HG03095 (cell line): Measurements from ENCODE around the gene IL1RAP.

Experiments
- ATAC-seq: cut with Tn5 transposase; IDR thresholded peaks from one replicate; pipeline ENCODE4 v1.9.1; 2021; ENCODE audit warnings: moderate library complexity; ENCODE audit not compliant: unreplicated experiment

IL1RAP gene

GRCh38 chr3:190607021-190607420, 93.1 kb downstream of the IL1RAP start:
- ATAC-seq: no peak

DNA sequence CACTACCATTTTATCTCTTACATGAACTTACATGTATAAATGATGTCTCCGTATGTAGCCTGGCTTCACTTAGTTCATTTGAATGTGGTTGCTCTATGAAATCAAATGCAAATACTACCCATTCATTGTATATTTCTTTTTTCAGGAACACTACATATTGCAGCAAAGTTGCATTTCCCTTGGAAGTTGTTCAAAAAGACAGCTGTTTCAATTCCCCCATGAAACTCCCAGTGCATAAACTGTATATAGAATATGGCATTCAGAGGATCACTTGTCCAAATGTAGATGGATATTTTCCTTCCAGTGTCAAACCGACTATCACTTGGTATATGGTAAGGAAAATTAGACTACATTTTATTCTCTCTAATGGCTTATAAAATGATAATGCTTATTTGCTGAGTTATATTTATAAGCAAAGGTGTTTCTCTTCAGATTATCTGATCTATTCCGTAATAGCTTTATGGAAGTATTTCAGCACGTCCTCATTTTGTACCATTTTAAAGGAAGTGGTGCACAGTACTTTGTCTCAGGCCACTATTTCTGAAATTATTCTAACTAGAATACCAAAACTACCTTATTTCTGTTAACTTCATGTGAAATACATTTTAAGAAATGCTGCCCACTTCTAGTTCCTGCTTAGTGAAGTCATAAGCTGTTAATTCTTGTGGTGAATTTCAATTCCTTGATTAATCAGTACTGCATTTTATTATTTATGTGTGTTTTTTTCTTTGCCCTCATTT, 95.1 kb downstream of the IL1RAP start:
- ATAC-seq: no peak

GRCh38 chr3:190614226-190615059, 100.6 kb downstream of the IL1RAP start:
- ATAC-seq: no peak

- ATAC-seq: no peak
These were observed 101.1 kb downstream of the IL1RAP start for GRCh38 chr3:190615060-190615384.

GRCh38 chr3:190615607-190616006, 101.7 kb downstream of the IL1RAP start:
- no peak for ATAC-seq

DNA sequence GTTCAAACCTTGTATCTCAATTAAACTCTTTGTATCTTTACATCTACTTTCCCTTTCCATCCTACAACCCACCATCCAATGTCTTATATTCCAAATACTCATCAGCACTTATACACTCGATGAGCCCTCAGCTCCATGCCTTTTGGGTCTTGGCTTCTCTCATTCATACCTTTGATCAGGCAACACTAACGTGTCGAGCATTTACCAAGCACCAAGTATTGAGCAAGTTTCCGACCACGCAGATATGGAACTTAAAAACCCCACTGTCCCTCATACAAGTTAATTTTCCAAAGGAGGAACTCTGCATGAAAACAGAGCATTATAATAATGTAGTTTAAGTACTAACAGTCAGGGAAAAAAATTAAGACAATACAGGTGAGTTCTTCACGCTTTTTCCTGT, 102.8 kb downstream of the IL1RAP start:
- no peak for ATAC-seq

DNA sequence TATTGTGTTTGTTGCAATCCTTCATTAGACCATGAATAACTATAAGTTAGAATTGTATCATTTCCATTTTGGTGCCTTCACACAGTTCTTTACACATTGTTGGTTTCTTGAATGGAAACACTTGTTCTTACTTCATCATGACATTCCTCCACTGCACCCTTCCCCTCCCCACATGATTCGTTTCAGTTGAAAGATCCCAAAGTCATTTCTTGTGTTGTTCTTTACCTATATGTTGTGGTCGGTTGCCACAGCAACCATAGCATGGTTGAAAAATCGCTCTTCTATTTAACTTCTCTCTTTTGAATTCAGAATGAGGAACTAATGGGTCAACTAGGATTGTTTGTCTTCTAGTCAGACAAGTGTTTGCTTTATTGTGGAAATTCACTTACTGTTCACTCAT, 103.3 kb downstream of the IL1RAP start:
- ATAC-seq: peak; percentile 71

GRCh38 chr3:190618330-190619030, 104.6 kb downstream of the IL1RAP start:
- no peak for ATAC-seq

DNA sequence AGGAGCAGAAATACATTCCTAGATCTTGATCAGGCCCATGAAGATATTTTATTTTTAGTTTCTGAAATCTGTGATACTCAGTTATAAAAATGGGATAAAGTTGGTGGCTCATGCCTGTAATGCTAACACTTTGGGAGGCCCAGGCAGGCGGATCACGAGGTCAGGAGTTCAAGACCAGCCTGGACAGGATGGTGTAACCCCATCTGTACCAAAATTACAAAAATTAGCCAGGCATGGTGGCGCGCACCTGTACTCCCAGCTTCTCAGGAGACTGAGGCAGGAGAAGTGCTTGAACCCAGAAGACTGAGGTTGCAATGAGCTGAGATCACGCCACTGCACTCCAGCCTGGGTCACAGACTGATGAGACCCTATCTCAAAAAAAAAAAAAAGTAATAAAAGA, 105.5 kb downstream of the IL1RAP start:
- ATAC-seq: no peak

DNA sequence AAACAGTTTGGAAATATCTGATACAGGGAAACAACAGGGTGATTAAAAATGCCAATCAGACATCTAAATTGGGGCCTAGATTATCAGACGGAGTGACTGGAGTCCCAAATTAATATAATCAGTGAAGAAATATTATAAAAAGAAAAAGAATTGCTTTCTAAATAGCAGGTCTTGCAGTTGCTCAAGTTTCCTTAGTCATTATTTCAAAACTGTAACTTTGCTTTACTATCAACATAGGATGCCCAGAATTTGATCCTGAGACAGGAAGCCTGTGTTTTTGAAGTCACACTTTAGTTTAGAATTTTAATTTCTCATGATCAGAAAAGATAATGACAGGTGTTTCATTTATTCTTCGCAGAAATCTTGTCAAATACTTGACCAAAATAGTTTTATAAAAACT, 105.9 kb downstream of the IL1RAP start:
- no peak for ATAC-seq

- no peak for ATAC-seq
These were observed 107.2 kb downstream of the IL1RAP start for GRCh38 chr3:190620886-190621608.

DNA sequence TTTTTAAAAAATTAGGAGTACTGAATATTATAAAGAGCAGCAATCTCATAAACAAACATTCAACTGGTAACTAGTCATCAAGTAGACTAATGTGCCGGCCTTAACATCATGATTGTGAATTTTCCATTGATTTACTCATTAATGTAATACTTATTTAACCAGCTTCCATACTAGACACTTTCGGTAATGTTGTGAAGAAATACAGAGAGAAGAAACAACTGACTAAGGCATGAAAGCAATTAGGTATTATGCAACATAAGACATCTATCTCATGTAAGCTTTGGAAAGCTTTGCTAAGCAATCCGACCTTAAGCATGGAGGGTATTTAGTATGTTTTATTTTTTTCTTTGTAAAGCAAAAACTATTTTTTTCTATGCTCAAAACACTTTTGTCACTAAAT, 108.0 kb downstream of the IL1RAP start:
- ATAC-seq: no peak

GRCh38 chr3:190624282-190624681, 110.4 kb downstream of the IL1RAP start:
- no peak for ATAC-seq

DNA sequence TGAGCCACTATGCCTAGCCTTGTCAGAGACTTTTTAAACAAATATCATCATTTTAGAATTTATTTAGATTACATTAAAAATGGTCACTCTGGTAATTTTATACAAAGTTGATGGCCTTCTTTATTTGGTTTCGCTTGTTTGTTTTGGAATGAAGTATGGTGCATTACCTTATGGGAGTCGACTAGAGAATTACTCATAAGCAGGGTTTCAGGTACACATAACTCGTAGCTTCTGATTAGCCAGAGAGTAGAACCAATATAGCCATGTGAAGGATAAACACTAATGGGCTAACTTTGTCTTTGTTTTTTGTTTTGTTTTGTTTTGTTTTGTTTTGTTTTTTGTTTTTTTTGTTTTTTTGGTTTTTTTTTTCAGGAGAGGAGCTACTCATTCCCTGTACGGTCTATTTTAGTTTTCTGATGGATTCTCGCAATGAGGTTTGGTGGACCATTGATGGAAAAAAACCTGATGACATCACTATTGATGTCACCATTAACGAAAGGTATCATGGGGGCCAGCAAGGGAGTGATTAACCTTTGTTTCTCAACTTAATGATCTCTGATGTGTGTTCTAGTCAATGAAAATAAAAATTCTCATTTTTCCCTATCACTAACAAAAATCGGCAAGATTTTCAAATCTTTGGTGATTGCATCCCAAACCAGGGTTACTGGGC, 113.2 kb downstream of the IL1RAP start:
- ATAC-seq: no peak

DNA sequence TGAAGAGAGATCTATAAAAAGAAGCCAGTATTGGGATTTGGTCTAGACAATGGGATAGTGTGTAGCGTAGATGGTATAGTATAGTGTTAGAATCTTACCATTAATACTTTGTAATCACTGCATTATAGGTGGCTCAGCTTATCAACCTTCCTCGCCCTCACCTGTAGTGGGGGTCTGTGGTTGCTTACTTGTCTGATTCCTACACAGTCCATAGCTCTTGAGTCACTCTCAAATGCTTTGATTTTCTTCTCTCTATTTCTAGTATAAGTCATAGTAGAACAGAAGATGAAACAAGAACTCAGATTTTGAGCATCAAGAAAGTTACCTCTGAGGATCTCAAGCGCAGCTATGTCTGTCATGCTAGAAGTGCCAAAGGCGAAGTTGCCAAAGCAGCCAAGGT, 115.2 kb downstream of the IL1RAP start:
- ATAC-seq: no peak

DNA sequence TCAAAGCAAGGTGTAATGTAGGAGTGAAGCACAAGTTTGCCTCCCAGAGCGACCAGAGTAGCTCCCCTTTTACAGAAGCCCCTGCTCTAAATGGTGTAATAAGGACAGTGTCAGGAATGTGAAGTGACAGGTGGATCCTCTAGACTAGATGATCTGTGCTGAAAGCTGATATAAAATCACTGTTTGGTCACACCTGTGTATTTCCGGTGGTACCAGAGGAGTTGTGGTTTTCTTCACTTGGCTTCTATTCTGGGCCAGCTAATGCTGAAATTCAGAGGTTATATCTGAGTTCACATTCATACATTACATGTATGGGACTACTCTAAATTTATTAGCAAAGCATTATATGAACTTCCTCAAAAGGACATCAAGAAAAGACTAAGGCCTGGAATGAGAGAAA, 117.4 kb downstream of the IL1RAP start:
- no peak for ATAC-seq

- no peak for ATAC-seq
These were observed 127.7 kb downstream of the IL1RAP start for GRCh38 chr3:190641564-190641963.

- ATAC-seq: no peak
These were observed 128.1 kb downstream of the IL1RAP start for GRCh38 chr3:190642016-190642415.

DNA sequence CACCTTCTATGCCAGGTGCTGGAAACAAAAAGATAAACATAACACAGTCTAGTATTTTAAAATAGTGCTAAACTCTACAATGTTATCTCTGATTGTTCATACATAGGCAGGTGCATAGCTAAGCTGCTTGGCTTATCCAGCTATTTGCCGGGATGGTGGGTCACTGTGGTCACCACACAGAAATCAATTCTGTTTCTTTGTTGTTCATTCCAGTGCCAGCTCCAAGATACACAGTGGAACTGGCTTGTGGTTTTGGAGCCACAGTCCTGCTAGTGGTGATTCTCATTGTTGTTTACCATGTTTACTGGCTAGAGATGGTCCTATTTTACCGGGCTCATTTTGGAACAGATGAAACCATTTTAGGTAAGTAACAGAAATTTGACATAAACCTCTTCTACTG, 130.2 kb downstream of the IL1RAP start:
- no peak for ATAC-seq

DNA sequence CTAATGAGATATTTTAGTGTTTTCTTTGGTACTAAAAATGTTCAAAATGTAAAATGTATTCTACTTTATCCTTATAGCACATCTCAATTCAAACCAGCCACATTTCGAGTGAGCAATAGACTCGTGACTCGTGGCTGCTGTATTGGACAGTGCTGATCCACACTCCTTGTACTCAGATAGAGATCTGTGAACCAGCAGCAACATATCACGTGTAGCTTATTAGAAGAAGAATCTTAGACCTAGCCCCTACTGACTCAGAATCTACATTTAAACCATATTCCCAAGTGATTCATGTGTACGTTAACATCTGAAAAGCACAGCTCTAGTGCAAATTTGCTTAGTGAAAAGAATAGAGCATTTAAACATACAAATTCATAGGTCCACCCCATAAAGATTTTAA, 130.9 kb downstream of the IL1RAP start:
- no peak for ATAC-seq
